Measurements from ENCODE around the gene DLGAP1. TPM values are rescaled to one million over a fixed set of nuclear protein-coding genes. Genes with fewer than 3 reads are reported as not detected.

Gene DLGAP1
- total and polyA plus RNA-seq, 5 donors, result 0.11 to 0.31 (median 0.20) TPM; not detected in 1

DNA sequence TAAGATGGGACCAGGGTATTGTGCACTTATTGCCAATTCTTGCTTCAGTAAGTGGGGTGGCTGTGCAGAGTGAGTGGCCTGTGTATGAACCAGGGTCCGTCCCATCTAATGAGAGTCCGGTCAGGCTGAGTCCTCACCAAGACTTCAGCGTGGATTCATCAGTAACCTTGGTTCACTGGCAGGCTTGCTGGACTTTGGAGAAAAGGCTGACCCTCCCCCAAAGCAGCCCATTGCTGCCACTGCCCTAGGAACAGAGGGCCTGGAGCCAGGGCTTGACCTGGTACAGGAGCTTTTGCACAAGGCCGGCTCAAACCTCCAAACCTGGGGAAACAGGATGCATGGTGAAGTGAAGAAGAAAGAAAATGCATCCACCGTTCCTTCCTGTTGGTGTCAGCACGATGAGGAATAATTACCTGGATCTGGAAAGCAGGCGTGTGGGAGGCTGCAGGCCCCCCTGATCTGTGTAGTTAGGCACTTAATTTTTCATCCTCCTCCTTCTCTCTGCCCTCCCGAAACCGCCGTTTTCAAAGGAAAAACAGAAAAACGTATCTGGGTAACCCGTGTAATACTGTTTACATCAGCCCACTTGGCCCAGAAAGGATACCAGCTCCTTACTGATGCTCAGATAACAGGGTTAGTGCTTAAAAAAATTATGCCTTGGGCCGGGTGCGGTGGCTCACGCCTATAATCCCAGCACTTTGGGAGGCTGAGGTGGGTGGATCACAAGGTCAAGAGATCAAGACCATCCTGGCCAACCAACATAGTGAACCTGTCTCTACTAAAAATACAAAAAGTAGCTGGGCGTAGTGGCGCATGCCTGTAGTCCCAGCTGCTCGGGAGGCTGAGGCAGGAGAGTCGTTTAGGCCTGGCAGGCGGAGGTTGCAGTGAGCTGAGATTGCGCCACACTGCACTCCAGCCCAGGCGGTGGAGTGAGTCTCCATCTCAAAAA, 857.4 kb downstream of the DLGAP1 start:
- DNase-seq (no peak), ATAC-seq (no peak)
- Histone ChIP-seq H3K9me3 (ENCODE audit: control insufficient read depth, low read length) (no peaks in the 10 kb centered on the region), H3K4me3 (ENCODE audit: low read length) (no peak overlapping the region), H3K27me3 (ENCODE audit: control insufficient read depth, insufficient read depth) (no peaks in the 10 kb centered on the region), H3K27ac (ENCODE audit: low read length) (peak overlapping the region; percentile 31), H3K4me1 (ENCODE audit: control insufficient read depth, insufficient read depth, low read length) (peaks cover 16% of the 10 kb centered on the region)
- intact Hi-C loops (cut with DNase I), result loop anchor here in 2 of 4 donors (5.0 to 10.0 kb wide), 4 partner anchors 70 to 315 kb away; partner anchors contain the start of gene TGIF1 (in 1 of the 2)
- WGBS, result 82% methylated on average over 22 of the region's 22 CpGs

DNA sequence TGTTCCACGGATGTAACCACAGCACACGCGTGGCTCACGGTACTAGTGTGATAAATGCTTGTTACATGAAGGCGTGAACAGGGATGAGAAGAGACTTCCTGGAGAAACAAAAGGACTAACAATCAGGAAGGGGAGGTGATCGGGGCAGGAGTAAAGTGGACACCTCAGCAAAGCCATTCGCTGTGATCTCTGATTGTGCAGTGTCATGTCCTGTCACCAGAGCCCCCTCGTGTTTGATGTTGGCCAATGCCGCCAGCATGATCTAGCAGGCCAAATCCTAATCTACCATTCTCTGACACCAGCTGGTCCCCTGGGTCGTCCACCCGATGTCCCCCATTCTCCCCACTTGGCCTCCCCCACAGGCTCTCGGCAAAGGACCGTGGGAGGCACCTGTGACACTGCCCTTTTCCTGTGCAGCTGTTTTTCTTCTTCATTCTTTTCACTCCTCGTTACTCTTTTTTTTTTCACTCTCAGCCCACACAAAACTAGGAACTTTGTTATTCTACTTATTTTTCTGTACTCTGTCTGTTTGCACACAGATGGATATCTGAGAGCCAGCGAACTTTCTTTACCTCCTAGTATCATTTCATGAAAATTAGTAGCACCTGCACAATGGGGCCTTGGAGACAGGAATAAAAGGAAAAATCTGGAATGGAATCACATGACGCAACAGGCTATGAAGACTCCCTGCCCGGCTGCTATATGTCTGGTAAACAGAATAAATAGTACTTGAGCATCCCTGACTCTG, 858.3 kb downstream of the DLGAP1 start:
- 24% methylated on average over 17 of the region's 17 CpGs for WGBS
- intact Hi-C loops (cut with DNase I), result loop anchor here in 2 of 4 donors (5.0 to 10.0 kb wide), 4 partner anchors 70 to 315 kb away; partner anchors contain the start of gene TGIF1 (in 1 of the 2)
- peak; percentile 10 to 22 for ATAC-seq
- peaks cover 16% of the 10 kb centered on the region for H3K4me1 ChIP-seq (ENCODE audit: control insufficient read depth, insufficient read depth, low read length)
- no peaks in the 10 kb centered on the region for H3K9me3 ChIP-seq (ENCODE audit: control insufficient read depth, low read length)
- peak overlapping the region; percentile 99 for H3K27ac ChIP-seq (ENCODE audit: low read length)
- peak; percentile 59 to 78 (median 75) for DNase-seq
- H3K27me3 ChIP-seq (ENCODE audit: control insufficient read depth, insufficient read depth), result no peaks in the 10 kb centered on the region
- H3K4me3 ChIP-seq (ENCODE audit: low read length), result no peak overlapping the region

DNA sequence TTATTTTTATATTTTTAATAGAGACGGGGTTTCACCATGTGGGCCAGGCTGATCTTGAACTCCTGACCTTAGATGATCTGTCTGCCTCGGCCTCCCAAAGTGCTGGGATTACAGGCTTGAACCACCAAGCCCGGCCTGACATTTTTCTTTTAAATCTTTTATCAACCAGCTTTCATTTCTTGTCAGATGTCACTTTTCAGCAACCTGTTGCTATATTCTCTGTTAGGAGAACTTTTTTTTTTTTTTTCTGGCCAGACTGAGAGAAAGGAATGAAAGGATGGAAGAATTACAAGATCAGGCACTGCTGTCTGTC, 858.8 kb downstream of the DLGAP1 start:
- 43% methylated on average over 3 of the region's 3 CpGs for WGBS
- Histone ChIP-seq H3K27ac (ENCODE audit: low read length) (peak overlapping the region; percentile 99), H3K9me3 (ENCODE audit: control insufficient read depth, low read length) (no peaks in the 10 kb centered on the region), H3K4me3 (ENCODE audit: low read length) (no peak overlapping the region), H3K27me3 (ENCODE audit: control insufficient read depth, insufficient read depth) (no peaks in the 10 kb centered on the region), H3K4me1 (ENCODE audit: control insufficient read depth, insufficient read depth, low read length) (peaks cover 16% of the 10 kb centered on the region)
- no peak for ATAC-seq
- intact Hi-C loops (cut with DNase I), result loop anchor here in 2 of 4 donors (5.0 to 10.0 kb wide), 4 partner anchors 71 to 314 kb away; partner anchors contain the start of gene TGIF1 (in 1 of the 2)
- DNase-seq, result no peak

DNA sequence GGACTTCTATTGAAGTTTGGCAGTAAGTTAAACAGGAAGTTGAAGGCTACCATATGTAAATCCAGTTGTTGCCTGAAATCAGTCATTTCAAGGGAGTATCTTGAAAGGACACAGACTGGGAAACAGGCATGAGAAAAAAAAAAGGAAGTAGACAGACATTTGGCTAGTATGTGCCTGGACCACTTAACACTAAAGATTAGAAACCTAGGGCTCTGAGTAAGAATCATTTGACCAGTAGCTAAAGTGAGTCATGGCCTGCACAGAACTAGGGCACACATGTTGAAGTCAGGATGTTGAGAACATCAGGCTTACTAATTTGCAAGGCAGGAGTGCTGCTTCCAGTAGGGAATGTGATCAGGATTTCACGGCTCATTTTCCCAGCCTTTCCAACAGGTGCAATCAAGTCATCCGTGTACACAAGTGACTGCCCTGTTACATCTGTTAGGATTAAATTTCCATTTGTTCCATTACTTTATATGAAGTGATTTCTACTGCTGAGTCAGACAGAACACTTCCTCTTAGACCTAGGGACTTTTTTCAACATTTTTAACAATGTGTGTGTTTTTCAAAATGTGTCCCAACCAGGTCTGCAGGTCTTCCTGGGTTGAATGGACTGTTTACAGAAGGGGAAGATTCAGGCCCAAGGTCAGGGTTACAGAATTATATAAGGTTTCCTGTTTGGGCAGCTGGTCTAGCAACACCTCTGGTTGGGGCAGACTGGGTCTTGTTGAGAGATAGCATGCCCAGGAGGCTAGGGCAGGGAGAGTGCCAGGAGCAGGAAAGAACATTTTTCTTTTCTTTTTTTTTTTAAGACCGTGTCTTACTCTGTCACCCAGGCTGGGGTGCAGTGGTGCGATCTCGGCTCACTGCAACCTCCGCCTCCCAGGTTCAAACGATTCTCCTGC, 859.5 kb downstream of the DLGAP1 start:
- WGBS, result 47% methylated on average over 7 of the region's 7 CpGs
- DNase-seq, result no peak
- Histone ChIP-seq H3K27ac (ENCODE audit: low read length) (peak overlapping the region; percentile 99), H3K27me3 (ENCODE audit: control insufficient read depth, insufficient read depth) (no peaks in the 10 kb centered on the region), H3K4me1 (ENCODE audit: control insufficient read depth, insufficient read depth, low read length) (peaks cover 16% of the 10 kb centered on the region), H3K9me3 (ENCODE audit: control insufficient read depth, low read length) (no peaks in the 10 kb centered on the region), H3K4me3 (ENCODE audit: low read length) (peak overlapping the region; percentile 49)
- intact Hi-C loops (cut with DNase I), result loop anchor here in 2 of 4 donors (2.0 to 10.0 kb wide), 5 partner anchors 72 to 313 kb away; partner anchors contain the start of gene TGIF1 (in 2 of the 2)
- peak; percentile 49 to 75 for ATAC-seq

DNA sequence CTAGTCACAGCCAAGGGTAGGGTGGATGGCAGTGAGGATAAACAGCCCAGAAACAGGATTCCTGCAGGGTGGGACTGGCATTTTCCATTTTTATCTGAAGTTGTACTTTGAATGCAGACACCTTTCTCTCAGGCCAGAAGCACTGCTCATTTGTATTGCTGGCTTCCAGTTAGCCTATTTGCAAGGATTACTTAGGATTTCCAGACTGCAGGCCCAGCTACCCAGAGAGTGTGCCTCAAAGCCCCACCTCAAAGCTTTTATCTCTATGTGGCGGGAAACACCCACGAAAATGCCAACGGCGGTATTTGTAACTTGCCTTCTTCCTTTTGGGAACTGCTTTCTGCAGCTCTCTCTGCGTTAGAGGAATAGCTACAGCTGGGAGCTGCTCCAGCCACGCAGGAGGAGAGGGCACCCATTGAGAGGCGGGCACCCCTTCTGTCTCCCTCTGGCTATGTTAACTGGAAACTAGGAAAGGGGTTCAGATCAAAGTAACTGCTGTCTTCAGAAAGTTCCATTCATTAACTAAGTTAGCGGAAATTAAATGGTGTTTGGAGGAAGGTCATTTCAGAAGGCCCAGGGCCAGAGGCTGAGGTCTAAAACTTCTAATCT, 860.2 kb downstream of the DLGAP1 start:
- peaks cover 16% of the 10 kb centered on the region for H3K4me1 ChIP-seq (ENCODE audit: control insufficient read depth, insufficient read depth, low read length)
- peak overlapping the region; percentile 99 for H3K27ac ChIP-seq (ENCODE audit: low read length)
- H3K9me3 ChIP-seq (ENCODE audit: control insufficient read depth, low read length), result no peaks in the 10 kb centered on the region
- WGBS, result 12% methylated on average over 8 of the region's 8 CpGs
- DNase-seq (peak; percentile 34 to 55 (median 52)), ATAC-seq (peak; percentile 5 to 18)
- intact Hi-C loops (cut with DNase I), result loop anchor here in 3 of 4 donors (2.0 to 10.0 kb wide), 6 partner anchors 72 to 313 kb away; partner anchors contain the start of gene TGIF1 (in 3 of the 3)
- no peaks in the 10 kb centered on the region for H3K27me3 ChIP-seq (ENCODE audit: control insufficient read depth, insufficient read depth)
- H3K4me3 ChIP-seq (ENCODE audit: low read length), result peak overlapping the region; percentile 49

DNA sequence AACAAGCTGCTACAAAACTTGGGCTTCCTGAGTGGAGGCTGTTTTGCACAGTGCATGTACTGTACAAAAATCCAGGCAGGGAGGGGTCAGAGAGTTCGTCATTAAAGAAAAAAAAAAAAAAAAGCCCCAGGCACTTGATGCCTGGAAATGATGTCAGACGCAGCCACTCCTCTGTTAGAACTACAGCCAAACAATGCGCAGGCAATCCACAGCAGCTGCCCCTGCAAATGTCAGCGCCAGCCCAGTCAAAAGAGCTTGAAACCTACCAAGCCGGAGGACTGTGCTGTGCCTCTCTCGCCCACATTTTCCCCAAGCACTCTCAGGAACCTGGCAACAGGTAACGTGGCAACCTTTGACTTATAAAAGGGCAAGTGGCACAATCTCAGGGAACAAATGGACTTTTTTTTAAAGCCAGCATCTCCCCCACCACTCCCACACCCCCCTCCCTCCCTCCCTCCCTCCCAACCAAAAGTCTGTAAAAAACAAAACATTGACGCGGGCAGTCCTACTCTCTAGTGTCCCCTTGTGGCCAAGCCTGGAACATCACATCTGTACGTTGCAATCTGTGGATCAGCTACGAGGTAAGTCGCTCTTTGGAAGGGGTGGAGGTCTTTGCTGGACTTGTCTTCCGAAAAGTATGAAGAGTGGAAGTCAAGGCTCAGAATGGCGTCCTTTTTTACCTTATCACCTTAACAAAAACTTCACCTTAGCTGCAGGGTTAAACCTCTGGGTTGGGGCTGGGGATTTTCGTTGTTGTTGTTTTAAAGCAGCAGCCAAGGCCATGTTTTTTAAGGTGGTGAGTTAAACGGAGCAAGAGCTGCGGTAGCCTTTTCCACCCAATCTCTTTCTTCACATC, 861.0 kb downstream of the DLGAP1 start:
- Histone ChIP-seq H3K27me3 (ENCODE audit: control insufficient read depth, insufficient read depth) (no peaks in the 10 kb centered on the region), H3K9me3 (ENCODE audit: control insufficient read depth, low read length) (no peaks in the 10 kb centered on the region), H3K4me1 (ENCODE audit: control insufficient read depth, insufficient read depth, low read length) (peaks cover 16% of the 10 kb centered on the region), H3K4me3 (ENCODE audit: low read length) (peak overlapping the region; percentile 49), H3K27ac (ENCODE audit: low read length) (peak overlapping the region; percentile 99)
- ATAC-seq (peak; percentile 87), DNase-seq (peak; percentile 88 to 93 (median 88))
- intact Hi-C loops (cut with DNase I), result loop anchor here in 3 of 4 donors (2.0 to 10.0 kb wide), 4 partner anchors 139 to 309 kb away; partner anchors contain the start of gene TGIF1 (in 3 of the 3)
- 0% methylated on average over 17 of the region's 17 CpGs for WGBS

DNA sequence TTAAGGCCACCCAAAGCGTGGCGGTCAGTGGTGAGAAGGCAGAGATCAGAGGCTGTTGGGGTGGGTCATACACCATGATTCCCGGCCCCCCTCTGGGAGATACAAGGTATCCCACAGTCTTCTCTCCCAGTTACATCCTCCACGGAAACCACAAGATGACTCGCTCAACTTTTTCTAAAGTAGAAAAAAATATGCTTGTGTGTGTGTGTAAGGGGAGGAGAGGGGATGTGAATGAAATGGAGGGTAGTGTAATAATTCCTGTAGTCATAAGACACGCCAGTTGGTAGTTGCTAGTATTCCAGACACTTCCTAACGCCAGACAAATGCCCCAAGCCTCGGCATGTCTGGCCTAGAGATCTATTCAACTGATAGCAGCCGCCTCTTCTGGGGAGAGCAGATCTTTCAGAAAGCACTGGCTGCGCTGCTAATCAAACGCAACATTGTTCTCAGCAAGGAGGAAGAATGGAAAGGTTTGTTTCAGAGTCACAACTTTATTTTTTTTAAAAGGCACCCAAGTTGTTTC, 861.7 kb downstream of the DLGAP1 start:
- ATAC-seq (peak; percentile 13 to 49), DNase-seq (peak in 2 of 3 donors; percentile 47 to 62)
- Histone ChIP-seq H3K9me3 (ENCODE audit: control insufficient read depth, low read length) (no peaks in the 10 kb centered on the region), H3K4me3 (ENCODE audit: low read length) (peak overlapping the region; percentile 49), H3K27me3 (ENCODE audit: control insufficient read depth, insufficient read depth) (no peaks in the 10 kb centered on the region), H3K27ac (ENCODE audit: low read length) (peak overlapping the region; percentile 99), H3K4me1 (ENCODE audit: control insufficient read depth, insufficient read depth, low read length) (peaks cover 16% of the 10 kb centered on the region)
- WGBS, result 17% methylated on average over 11 of the region's 11 CpGs
- intact Hi-C loops (cut with DNase I), result loop anchor here in 2 of 4 donors (5.0 to 10.0 kb wide), 3 partner anchors 139 to 309 kb away; partner anchors contain the start of gene TGIF1 (in 2 of the 2)

DNA sequence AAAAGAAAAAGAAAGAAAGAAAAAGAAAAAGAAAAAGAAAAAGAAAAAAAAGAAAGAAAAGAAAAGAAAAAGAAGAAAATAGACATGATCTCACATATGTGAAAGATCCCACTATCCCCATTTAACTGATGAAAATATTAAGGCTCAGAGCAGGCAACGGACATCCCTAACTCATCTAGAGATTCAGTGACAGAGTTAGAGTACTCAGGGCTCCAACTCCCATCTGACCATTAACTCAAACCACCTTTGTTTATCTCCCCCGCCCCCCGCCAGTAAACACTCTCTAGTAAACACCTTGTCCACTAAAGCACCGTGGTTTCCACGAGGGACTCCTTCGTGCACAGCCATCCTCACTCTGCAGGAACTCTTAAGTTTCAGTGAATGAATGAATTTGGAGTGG, 862.2 kb downstream of the DLGAP1 start:
- ATAC-seq, result no peak
- Histone ChIP-seq H3K27ac (ENCODE audit: low read length) (peak overlapping the region; percentile 99), H3K4me1 (ENCODE audit: control insufficient read depth, insufficient read depth, low read length) (peaks cover 16% of the 10 kb centered on the region), H3K27me3 (ENCODE audit: control insufficient read depth, insufficient read depth) (no peaks in the 10 kb centered on the region), H3K4me3 (ENCODE audit: low read length) (no peak overlapping the region), H3K9me3 (ENCODE audit: control insufficient read depth, low read length) (no peaks in the 10 kb centered on the region)
- WGBS, result 75% methylated on average over 6 of the region's 6 CpGs
- intact Hi-C loops (cut with DNase I), result loop anchor here in 2 of 4 donors (5.0 to 10.0 kb wide), 3 partner anchors 138 to 308 kb away; partner anchors contain the start of gene TGIF1 (in 2 of the 2)
- DNase-seq, result no peak
